Measurements from ENCODE around the gene TUBA1C. TPM values are rescaled to one million over a fixed set of nuclear protein-coding genes. Genes with fewer than 3 reads are reported as not detected.

Gene TUBA1C
- polyA plus RNA-seq (2011; rRNA removed) (1,365 and 2,194 TPM in 2 replicates), polyA minus RNA-seq (2011; rRNA and poly(A)+ RNA removed) (1,055 and 1,864 TPM in 2 replicates)

DNA sequence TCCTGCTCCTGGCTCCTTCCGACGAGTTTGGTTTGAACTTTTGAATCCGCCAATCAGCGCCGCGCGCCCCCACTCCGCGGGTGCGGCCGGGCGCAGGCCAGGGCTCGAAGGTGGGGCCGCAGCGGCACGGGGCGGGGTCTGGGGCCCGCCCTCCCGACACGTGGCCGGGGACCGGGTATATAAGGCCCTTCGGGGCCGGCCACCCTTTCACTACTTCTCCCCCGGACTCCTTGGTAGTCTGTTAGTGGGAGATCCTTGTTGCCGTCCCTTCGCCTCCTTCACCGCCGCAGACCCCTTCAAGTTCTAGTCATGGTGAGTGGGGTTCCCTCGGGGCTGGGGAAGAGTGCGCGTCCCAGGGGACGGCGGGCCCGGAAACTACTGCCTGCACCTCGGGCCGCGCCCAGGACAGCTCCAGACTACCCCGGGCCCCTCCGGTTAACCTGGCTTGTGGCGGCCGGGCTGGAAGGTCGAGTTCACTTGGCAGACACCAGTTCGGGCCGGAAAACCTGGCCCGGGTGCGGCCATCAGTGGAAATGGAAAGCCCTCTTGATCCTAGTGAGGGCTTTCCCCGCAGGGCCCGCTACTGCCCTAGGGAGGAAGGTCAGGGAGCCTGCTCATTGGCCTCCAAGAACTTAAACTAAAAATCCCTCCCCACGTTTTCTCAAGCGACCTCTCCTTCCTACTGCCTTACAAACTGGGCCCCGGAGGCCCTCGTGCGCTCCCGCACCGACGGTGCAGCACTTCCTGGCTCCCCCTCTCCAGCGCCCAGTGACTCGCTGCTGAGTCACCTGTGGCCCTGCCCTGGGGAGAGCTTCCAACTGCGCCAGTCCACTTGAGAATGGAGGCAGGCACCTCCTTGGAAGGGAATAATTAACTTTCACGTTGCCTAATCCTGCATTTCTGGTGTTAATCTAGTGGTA, at the start of gene TUBA1C:
Gene TUBA1C, plus strand, starts transcription at position 210 of the 920 bp plus-strand sequence. Its CDS starts 100 bp downstream, at position 310.
- ChIA-PET CTCF (interaction anchor here (0.6 to 2.5 kb wide), 2 partner anchors 21 to 31 kb away, joined by 3 to 20 read pairs; no protein-coding TSS in a partner anchor), POLR2A (interaction anchor here (0.7 kb wide), 1 partner anchor 266 kb away, joined by 4 read pairs; no protein-coding TSS in a partner anchor)

DNA sequence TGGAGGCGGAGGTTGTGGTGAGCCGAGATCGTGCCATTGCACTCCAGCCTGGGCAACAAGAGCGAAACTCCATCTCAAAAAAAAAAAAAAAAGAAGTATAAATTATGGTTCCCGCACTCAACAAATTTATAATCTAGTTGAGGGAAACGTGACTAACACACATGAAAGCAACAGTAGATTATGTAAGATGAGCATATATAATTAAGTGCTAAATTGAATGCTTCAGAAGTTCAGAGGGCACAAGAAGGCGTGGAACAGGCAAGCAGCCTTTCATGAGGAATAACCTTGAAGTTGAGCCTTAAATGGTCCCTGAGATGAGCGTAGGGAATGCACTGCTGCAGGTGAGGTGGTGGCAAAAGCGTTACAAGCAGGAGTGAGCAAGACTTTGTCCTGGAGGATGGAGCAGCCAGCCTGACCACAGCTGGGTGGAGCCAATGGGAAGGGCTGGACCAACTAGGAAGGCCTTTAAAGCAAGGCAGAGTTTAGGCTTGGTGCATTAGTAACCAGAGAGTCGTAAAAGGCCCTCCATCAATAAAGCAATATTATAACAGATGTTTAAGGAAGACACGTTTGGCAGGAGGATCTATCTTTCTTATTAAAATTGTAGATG, 45.4 kb upstream of the TUBA1C start:
- no peaks in the 10 kb centered on the region for H3K27me3 ChIP-seq (ENCODE audit: control insufficient read depth, insufficient read depth, low read length)
- POLR2A ChIA-PET, result no interaction called here
- DNase-seq (ENCODE audit: low read depth), result no peak
- CTCF ChIA-PET, result no interaction called here
- TF ChIP-seq, protein P1, sequence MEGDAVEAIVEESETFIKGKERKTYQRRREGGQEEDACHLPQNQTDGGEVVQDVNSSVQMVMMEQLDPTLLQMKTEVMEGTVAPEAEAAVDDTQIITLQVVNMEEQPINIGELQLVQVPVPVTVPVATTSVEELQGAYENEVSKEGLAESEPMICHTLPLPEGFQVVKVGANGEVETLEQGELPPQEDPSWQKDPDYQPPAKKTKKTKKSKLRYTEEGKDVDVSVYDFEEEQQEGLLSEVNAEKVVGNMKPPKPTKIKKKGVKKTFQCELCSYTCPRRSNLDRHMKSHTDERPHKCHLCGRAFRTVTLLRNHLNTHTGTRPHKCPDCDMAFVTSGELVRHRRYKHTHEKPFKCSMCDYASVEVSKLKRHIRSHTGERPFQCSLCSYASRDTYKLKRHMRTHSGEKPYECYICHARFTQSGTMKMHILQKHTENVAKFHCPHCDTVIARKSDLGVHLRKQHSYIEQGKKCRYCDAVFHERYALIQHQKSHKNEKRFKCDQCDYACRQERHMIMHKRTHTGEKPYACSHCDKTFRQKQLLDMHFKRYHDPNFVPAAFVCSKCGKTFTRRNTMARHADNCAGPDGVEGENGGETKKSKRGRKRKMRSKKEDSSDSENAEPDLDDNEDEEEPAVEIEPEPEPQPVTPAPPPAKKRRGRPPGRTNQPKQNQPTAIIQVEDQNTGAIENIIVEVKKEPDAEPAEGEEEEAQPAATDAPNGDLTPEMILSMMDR (IDR thresholded peaks at IDR 0.05; ENCODE audit: insufficient read depth, low read depth, low read length), result no peak
- H3K36me3 ChIP-seq (ENCODE audit: control insufficient read depth, insufficient read depth, low read length), result no peaks in the 10 kb centered on the region
- H3K4me3 ChIP-seq (ENCODE audit: low read depth, low read length), result no peak overlapping the region

More for the DNA sequence above, at the start of gene TUBA1C:
- H3K36me3 ChIP-seq (ENCODE audit: control insufficient read depth, insufficient read depth, low read length), result peaks cover 7% of the 10 kb centered on the region
- H3K4me3 ChIP-seq (ENCODE audit: low read depth, low read length), result peak within 1 kb of the TSS; percentile 92
- TF ChIP-seq, protein P1 (IDR thresholded peaks at IDR 0.05; ENCODE audit: insufficient read depth, low read depth, low read length), result no peak
- peak; percentile 62 for DNase-seq (ENCODE audit: low read depth)
- no peaks in the 10 kb centered on the region for H3K27me3 ChIP-seq (ENCODE audit: control insufficient read depth, insufficient read depth, low read length)

DNA sequence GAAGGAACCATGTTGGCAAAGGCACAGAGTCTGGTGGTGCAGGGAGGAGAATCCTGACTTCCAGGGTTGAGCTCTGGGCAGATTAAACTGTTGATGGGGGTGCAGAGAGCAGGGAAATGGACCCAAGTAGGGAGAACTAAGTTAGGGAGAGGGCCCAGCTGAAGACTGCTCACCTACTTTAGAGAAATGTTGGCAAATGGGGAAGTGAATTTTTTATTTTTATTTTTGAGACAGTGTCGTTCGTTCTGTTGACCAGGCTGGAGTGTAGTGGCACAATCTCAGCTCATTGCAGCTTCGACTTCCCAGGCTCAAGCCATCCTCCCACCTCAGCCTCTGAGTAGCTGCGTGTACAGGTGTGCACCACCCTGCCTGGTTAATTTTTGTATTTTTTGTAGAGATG, 43.9 kb upstream of the TUBA1C start:
- ChIA-PET CTCF (no interaction called here), POLR2A (no interaction called here)
- TF ChIP-seq, protein P1 (IDR thresholded peaks at IDR 0.05; ENCODE audit: insufficient read depth, low read depth, low read length), result no peak
- Histone ChIP-seq H3K27me3 (ENCODE audit: control insufficient read depth, insufficient read depth, low read length) (no peaks in the 10 kb centered on the region), H3K36me3 (ENCODE audit: control insufficient read depth, insufficient read depth, low read length) (no peaks in the 10 kb centered on the region), H3K4me3 (ENCODE audit: low read depth, low read length) (no peak overlapping the region)
- DNase-seq (ENCODE audit: low read depth), result no peak

DNA sequence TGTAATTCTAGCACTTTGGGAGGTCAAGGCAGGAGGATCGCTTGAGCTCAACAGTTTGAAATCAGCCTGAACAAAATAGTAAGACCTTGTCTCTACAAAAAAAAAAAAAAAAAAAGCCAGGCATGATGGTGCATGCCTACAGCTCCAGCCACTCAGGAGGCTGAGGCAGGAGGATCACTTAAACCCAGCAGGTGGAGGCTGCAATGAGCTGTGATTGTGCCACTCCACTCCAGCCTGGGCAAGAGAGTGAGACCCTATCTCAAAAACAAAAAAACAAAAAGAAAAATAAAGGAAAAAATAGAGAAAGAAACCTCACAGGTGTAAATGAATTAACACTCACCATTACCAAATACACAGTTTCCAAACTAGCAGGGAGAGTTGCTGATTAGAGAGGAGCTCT, 41.8 kb upstream of the TUBA1C start:
- CTCF ChIA-PET, result interaction anchor here (0.7 to 4.8 kb wide), 8 partner anchors 10 to 158 kb away, joined by 3 to 38 read pairs (median 3); no protein-coding TSS in a partner anchor
- POLR2A ChIA-PET, result interaction anchor here (0.6 to 1.1 kb wide), 6 partner anchors 32 to 646 kb away, joined by 3 to 8 read pairs (median 5); partner anchors contain the start of genes TUBA1A and TUBA1B

More for the DNA sequence above, 41.8 kb upstream of the TUBA1C start:
- H3K4me3 ChIP-seq (ENCODE audit: low read depth, low read length), result no peak overlapping the region
- no peaks in the 10 kb centered on the region for H3K36me3 ChIP-seq (ENCODE audit: control insufficient read depth, insufficient read depth, low read length)
- no peak for DNase-seq (ENCODE audit: low read depth)
- no peaks in the 10 kb centered on the region for H3K27me3 ChIP-seq (ENCODE audit: control insufficient read depth, insufficient read depth, low read length)
- TF ChIP-seq, protein P1 (IDR thresholded peaks at IDR 0.05; ENCODE audit: insufficient read depth, low read depth, low read length), result no peak

All from BJ (cell line).